PC-9 (cell line): ENCODE results near the gene ICAM3.

Source experiments
- EZH2 ChIP-seq: fragments of 200-600 bp; sonication (generic); IDR thresholded peaks from 2 replicates; pipeline ENCODE4 v1.8.0; 2017; ENCODE audit warnings: antibody characterized with exemption, low read depth
- TF ChIP-seq, protein P1 (sequence below): fragments of 200-600 bp; sonication (generic); conservative IDR thresholded peaks from 2 replicates; pipeline ENCODE4 v1.6.1; 2017; ENCODE audit warnings: mixed run types, antibody characterized with exemption, mild to moderate bottlenecking, moderate library complexity

DNA sequence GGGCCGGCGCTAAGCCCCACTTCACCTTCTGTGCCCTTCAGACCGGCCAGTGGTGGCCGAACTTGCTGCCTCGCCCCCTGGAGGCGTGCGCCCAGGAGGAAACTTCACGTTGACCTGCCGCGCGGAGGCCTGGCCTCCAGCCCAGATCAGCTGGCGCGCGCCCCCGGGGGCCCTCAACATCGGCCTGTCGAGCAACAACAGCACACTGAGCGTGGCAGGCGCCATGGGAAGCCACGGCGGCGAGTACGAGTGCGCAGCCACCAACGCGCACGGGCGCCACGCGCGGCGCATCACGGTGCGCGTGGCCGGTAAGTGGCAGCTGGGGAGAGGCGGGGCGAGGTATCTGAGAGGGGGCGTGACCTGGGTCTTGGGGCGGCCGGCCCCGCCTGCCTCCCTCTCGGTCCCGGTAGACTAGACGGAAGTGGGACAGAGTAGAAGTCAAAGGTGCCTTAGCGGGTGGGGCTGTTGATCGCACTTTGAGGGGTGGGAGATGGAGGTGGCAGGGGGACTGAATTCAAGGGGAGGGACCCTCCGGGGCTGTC is 44.0 kb downstream of the ICAM3 start:
- TF ChIP-seq, protein P1, sequence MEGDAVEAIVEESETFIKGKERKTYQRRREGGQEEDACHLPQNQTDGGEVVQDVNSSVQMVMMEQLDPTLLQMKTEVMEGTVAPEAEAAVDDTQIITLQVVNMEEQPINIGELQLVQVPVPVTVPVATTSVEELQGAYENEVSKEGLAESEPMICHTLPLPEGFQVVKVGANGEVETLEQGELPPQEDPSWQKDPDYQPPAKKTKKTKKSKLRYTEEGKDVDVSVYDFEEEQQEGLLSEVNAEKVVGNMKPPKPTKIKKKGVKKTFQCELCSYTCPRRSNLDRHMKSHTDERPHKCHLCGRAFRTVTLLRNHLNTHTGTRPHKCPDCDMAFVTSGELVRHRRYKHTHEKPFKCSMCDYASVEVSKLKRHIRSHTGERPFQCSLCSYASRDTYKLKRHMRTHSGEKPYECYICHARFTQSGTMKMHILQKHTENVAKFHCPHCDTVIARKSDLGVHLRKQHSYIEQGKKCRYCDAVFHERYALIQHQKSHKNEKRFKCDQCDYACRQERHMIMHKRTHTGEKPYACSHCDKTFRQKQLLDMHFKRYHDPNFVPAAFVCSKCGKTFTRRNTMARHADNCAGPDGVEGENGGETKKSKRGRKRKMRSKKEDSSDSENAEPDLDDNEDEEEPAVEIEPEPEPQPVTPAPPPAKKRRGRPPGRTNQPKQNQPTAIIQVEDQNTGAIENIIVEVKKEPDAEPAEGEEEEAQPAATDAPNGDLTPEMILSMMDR = no peak
- TF ChIP-seq EZH2 = no peak
